C4-2B (cell line): ENCODE data around the gene CLSTN3.

ENCODE experiments used
- ZFX ChIP-seq: fragments of 450-650 bp; IDR thresholded peaks from 2 replicates; pipeline ENCODE4 v1.6.1; 2017
- TF ChIP-seq, protein P1 (sequence below): fragments of 450-650 bp; conservative IDR thresholded peaks from 2 replicates; pipeline ENCODE4 v1.5.1; 2017; ENCODE audit warnings: mild to moderate bottlenecking

GRCh38 chr12:7112041-7112440 lies 18.1 kb upstream of the CLSTN3 start:
- TF ChIP-seq, protein P1, sequence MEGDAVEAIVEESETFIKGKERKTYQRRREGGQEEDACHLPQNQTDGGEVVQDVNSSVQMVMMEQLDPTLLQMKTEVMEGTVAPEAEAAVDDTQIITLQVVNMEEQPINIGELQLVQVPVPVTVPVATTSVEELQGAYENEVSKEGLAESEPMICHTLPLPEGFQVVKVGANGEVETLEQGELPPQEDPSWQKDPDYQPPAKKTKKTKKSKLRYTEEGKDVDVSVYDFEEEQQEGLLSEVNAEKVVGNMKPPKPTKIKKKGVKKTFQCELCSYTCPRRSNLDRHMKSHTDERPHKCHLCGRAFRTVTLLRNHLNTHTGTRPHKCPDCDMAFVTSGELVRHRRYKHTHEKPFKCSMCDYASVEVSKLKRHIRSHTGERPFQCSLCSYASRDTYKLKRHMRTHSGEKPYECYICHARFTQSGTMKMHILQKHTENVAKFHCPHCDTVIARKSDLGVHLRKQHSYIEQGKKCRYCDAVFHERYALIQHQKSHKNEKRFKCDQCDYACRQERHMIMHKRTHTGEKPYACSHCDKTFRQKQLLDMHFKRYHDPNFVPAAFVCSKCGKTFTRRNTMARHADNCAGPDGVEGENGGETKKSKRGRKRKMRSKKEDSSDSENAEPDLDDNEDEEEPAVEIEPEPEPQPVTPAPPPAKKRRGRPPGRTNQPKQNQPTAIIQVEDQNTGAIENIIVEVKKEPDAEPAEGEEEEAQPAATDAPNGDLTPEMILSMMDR = no peak
- no peak for TF ChIP-seq ZFX
